HTR-8/SVneo (cell line): Measurements from ENCODE around the gene LZTR1.

Experiments
- DNase-seq: peaks from one replicate; pipeline ENCODE4 v3.0.0; 2011; ENCODE audit warnings: low spot score, mixed read lengths; ENCODE audit not compliant: insufficient read length
- FAIRE-seq: peaks from 2 replicates; lab custom pipeline; 2011; peaks lifted over from hg19 to GRCh38; lab: Jason Lieb, UNC

Gene LZTR1

DNA sequence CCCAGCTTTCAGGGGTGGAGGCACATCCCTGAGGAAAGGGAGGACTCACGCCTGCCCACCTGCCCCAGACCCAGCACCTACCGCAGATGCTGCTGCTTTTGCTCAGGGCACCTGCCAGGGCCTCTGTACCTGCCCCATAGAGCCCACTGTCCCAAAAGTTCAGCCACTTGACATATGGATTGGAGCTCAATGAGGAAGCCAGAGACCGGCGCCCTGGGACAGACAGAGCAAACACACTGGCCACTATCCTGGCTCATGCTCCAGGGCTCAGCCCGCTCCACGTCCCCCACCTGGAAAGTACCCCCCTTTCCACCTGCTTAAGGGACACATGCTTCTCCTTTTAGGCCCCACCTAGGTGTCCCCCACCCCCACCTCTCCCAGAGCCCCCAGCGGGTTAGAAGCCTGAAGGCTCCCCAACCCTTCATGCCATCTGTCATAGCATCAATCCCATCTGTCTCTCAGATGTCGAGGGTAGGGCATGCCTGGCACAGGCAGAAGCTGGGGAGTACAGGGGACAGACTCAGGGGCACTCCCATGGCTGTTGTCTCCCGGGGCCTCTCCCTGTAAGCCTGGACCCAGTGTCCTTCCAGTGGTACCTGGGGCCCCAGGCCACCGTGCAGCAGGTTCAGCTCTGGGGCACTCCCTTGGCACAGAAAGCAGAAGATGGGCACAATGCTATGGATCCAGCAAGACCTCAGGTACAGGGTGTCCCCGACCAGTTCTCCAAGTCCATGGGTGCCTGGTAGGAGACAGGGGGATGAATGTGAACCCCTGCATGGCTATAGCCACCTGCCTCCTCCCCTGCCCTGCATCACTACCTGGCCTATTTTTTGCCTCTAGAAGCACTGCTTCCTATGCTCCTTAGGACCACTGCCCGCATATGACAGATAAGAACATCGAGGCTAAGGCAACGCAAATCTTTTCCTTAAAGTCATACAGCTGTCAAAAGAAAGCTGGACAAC, 30.6 kb downstream of the LZTR1 start:
- FAIRE-seq (no peak), DNase-seq (no peak)

DNA sequence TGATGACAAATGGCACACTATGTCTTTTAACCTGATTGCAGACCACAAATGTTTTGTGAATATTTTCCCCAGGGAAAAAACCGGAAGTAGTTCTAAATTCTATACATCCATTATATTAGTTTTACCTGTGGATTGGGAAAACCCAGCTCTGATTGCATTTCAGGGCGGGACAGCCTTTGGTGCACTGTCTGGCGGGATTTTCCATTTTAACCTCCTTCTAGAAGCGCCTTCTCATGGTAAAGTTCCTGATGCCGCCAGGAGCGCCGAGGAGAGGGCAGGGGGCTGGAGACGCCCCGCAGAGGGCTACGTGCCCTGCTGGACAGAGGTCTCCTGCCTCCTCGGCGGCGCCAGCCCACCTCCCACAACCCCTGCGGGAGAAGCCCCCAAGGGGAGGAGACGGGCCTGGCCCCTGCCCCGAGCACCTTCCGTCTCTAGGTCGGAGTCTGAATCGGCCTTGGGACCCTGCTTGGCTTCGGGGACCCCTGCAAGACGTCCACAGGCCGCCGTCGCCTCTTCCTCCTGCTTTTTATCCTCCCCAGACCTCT, 31.6 kb downstream of the LZTR1 start:
- no peak for FAIRE-seq
- no peak for DNase-seq

DNA sequence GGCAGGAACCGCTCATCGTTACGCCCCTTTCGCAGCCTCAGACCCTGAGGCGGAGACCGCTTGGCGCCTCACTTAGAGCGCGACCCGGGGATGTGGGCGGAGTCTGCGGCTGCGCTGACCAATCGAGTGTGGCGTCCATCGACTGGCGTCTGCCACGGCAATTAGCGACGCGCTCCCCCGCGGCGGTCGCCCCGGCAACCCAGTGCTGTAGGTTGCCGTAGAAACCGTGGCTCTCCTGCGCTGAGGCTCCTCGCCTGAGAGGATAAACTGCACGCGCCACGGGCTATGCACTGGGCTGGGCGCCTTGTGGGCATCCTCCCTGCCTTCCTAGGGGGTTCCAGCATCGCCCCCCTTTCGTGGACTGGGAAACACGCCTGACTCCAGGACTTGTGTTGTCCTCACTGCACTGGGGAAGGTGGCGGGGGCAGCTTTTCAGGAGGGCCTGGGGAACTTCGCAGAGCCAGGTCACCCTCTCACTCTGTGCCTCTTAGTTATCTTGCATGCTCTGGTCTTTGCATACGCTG, 32.2 kb downstream of the LZTR1 start:
- DNase-seq (peak; percentile 88), FAIRE-seq (peak; percentile 59)

- FAIRE-seq (peak; percentile 79), DNase-seq (no peak)
Observed at GRCh38 chr22:21014726-21015465, 32.8 kb downstream of the LZTR1 start, which contains the start of gene P2RX6. TSS of gene P2RX6 (plus strand) at chr22:21015165. CDS start at chr22:21015175, 10 bp downstream.

GRCh38 chr22:21015466-21016006, 33.4 kb downstream of the LZTR1 start:
- DNase-seq, result no peak
- FAIRE-seq, result no peak

- FAIRE-seq, result no peak
- no peak for DNase-seq
Observed at GRCh38 chr22:21016644-21017420, 34.7 kb downstream of the LZTR1 start.

DNA sequence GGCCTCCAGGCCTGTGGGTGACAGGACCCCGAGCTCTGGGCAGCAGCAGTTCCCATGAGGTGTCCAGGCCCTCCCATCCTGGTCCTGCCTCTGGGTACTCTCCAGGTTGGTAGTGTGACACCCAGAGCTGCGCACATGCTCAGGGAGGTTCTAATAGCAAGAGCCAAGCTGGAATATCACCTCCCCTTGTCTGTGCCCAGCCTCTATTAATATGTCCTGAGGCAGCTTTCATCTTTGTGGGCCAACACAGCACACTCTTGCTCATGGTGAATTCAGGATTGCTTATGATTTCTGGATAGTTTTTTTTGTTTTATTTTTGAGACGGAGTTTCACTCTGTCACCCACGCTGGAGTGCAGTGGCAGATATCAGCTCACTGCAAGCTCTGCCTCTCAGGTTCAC, 36.2 kb downstream of the LZTR1 start:
- FAIRE-seq, result no peak
- DNase-seq, result no peak

GRCh38 chr22:21020802-21021429, 38.8 kb downstream of the LZTR1 start:
- no peak for DNase-seq

GRCh38 chr22:21022507-21022906, 40.4 kb downstream of the LZTR1 start:
- FAIRE-seq (no peak), DNase-seq (no peak)

More at GRCh38 chr22:21020802-21021429, 38.8 kb downstream of the LZTR1 start:
- no peak for FAIRE-seq

GRCh38 chr22:21022955-21023614, 41.0 kb downstream of the LZTR1 start:
- no peak for DNase-seq

DNA sequence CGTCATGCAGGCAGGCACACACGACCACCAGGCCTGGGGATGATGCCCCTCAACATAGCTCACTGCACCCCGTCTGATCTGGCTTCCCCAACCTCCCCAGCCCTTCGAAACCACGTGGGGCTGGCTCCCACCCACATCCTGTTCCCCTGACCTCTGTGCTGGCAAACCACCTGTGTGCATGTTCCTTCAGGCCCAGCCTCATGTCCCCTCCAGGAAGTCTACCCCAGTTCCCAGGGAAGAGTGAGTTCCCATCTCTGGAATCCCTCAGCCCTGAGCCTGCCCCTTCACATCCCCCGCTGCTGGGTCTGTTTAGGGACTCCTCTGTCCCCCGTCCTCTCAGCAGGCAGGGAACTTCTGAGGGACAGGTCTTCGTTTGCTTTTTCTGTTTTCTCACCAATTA, 43.2 kb downstream of the LZTR1 start:
- no peak for FAIRE-seq
- DNase-seq, result no peak

More at GRCh38 chr22:21022955-21023614, 41.0 kb downstream of the LZTR1 start:
- FAIRE-seq, result no peak

GRCh38 chr22:21025763-21026755, 44.0 kb downstream of the LZTR1 start:
- FAIRE-seq (no peak), DNase-seq (no peak)

GRCh38 chr22:21026783-21027692, 44.9 kb downstream of the LZTR1 start:
- DNase-seq, result no peak
- no peak for FAIRE-seq

- no peak for FAIRE-seq
- no peak for DNase-seq
Observed at GRCh38 chr22:21028277-21029251, 46.5 kb downstream of the LZTR1 start.

- DNase-seq (no peak), FAIRE-seq (no peak)
Observed at GRCh38 chr22:21029486-21030025, 47.5 kb downstream of the LZTR1 start.
